Endothelial cell of umbilical vein (primary cell): ENCODE measurements around the gene HTR6. TPM values are rescaled to one million over a fixed set of nuclear protein-coding genes. Genes with fewer than 3 reads are reported as not detected.

ENCODE experiments used
- BruUV-seq: library from RNA; stranded (reverse); fragments of 400-500 nt; replicated peaks from 2 replicates; lab custom pipeline; 2021; lab: Mats Ljungman, UMichigan
- CTCF ChIA-PET: fragments of 300-600, 350-600 bp; sonication (Branson Sonifier 250); formaldehyde crosslinking; loops from one replicate; lab custom pipeline; 2021; ENCODE audit warnings: antibody characterized with exemption, inconsistent platforms; lab: Charles Lee
- POLR2A ChIA-PET: fragments of 300-600, 350-600 bp; sonication (Branson Sonifier 250); formaldehyde crosslinking; loops from one replicate; lab custom pipeline; 2021; ENCODE audit warnings: antibody characterized with exemption, inconsistent platforms; lab: Charles Lee
- DNase-seq: peaks from one replicate; pipeline ENCODE4 v3.0.0-alpha.2; 2011; ENCODE audit warnings: low read depth, low spot score
- FAIRE-seq: peaks from 2 replicates; lab custom pipeline; 2011; peaks lifted over from hg19 to GRCh38; lab: Jason Lieb, UNC
- H2AFZ ChIP-seq: 2 replicates; pipeline ENCODE4 v1.6.0; 2012; ENCODE audit warnings: low read depth, low read length, control low read depth, inconsistent platforms
- H3K27ac ChIP-seq: 2 replicates; pipeline ENCODE4 v1.5.1; 2011; ENCODE audit warnings: low read depth, mild to moderate bottlenecking, control low read depth, low read length, moderate library complexity; ENCODE audit not compliant: insufficient read depth
- H3K27me3 ChIP-seq, 2 experiments: 2 replicates each; pipeline versions ENCODE4 v1.6.0 to v1.6.1; 2011; ENCODE audit warnings: low read length in 2 of 2, mixed read lengths in 1 of 2; ENCODE audit not compliant: control insufficient read depth in 2 of 2, insufficient read depth in 2 of 2
- H3K36me3 ChIP-seq, 2 experiments: 2 replicates in 1 of 2; 3 replicates in 1 of 2; pipeline ENCODE4 v1.5.1; 2011; ENCODE audit warnings: low read length in 2 of 2, mild to moderate bottlenecking in 1 of 2, moderate library complexity in 1 of 2; ENCODE audit not compliant: control insufficient read depth in 2 of 2, insufficient read depth in 2 of 2; ENCODE audit errors: extremely low read depth in 1 of 2
- H3K4me1 ChIP-seq: 3 replicates; pipeline ENCODE4 v1.5.1; 2011; ENCODE audit warnings: mild to moderate bottlenecking, low read length; ENCODE audit not compliant: control insufficient read depth, insufficient read depth; ENCODE audit errors: extremely low read depth
- H3K4me2 ChIP-seq: 2 replicates; pipeline ENCODE4 v1.6.1; 2011; ENCODE audit warnings: low read length, control low read depth, mixed read lengths; ENCODE audit not compliant: insufficient read depth
- H3K4me3 ChIP-seq, 3 experiments: fragments of 200-600 bp in 1 of 3; sonication (generic), shearing (Covaris generic) in 1 of 3; replicated peaks in 1 of 3; 2 replicates each; pipeline ENCODE4 v1.5.1; 2011 to 2016; ENCODE audit warnings: control low read depth in 3 of 3, low read length in 3 of 3, mild to moderate bottlenecking in 2 of 3, inconsistent platforms in 1 of 3, low read depth in 1 of 3, moderate library complexity in 1 of 3; ENCODE audit not compliant: insufficient read depth in 1 of 3
- H3K79me2 ChIP-seq: 2 replicates; pipeline ENCODE4 v1.6.0; 2012; ENCODE audit warnings: low read length, inconsistent platforms; ENCODE audit not compliant: control insufficient read depth, insufficient read depth
- H3K9ac ChIP-seq: replicated peaks from 2 replicates; pipeline ENCODE3; 2011; ENCODE audit warnings: low read length, control low read depth; ENCODE audit not compliant: insufficient read depth; ENCODE audit errors: extremely low read depth
- H3K9me1 ChIP-seq: replicated peaks from 3 replicates; pipeline ENCODE4 v1.6.0; 2011; ENCODE audit warnings: mild to moderate bottlenecking, low read length; ENCODE audit not compliant: control insufficient read depth, insufficient read depth; ENCODE audit errors: extremely low read depth
- H3K9me3 ChIP-seq: replicated peaks from 2 replicates; pipeline ENCODE4 v1.5.1; 2012; ENCODE audit warnings: low read length, inconsistent platforms; ENCODE audit not compliant: control insufficient read depth, insufficient read depth
- H4K20me1 ChIP-seq: replicated peaks from 2 replicates; pipeline ENCODE3; 2011; ENCODE audit warnings: mild to moderate bottlenecking, low read length; ENCODE audit not compliant: control insufficient read depth, insufficient read depth; ENCODE audit errors: extremely low read depth
- CTCF ChIP-seq, 2 donors: IDR thresholded peaks; 1 replicate in 1 of 2; 2 replicates in 1 of 2; pipeline ENCODE4 v1.5.1; 2011; ENCODE audit warnings: low read length in 2 of 2, mild to moderate bottlenecking in 2 of 2, moderate library complexity in 2 of 2, control low read depth in 1 of 2, inconsistent platforms in 1 of 2, low read depth in 1 of 2; ENCODE audit not compliant: insufficient read depth in 1 of 2; ENCODE audit errors: extremely low read depth in 1 of 2
- EZH2 ChIP-seq: IDR thresholded peaks from 2 replicates; pipeline ENCODE4 v1.6.1; 2012; ENCODE audit warnings: borderline replicate concordance, low read depth, mild to moderate bottlenecking, moderate library complexity, low read length, inconsistent platforms; ENCODE audit not compliant: severe bottlenecking
- FOS ChIP-seq: IDR thresholded peaks from 2 replicates; pipeline ENCODE4 v1.6.1; 2011; ENCODE audit warnings: mild to moderate bottlenecking, low read length, moderate library complexity, borderline replicate concordance; ENCODE audit not compliant: insufficient read depth
- GATA2 ChIP-seq: IDR thresholded peaks from 2 replicates; pipeline ENCODE4 v1.7.0; 2011; ENCODE audit warnings: low read depth, mild to moderate bottlenecking, moderate library complexity, mixed read lengths, low read length; ENCODE audit not compliant: insufficient read length, insufficient read depth
- JUN ChIP-seq: IDR thresholded peaks from 2 replicates; pipeline ENCODE4 v1.6.1; 2011; ENCODE audit warnings: borderline replicate concordance, low read depth; ENCODE audit not compliant: insufficient read length, insufficient read depth
- MAX ChIP-seq: IDR thresholded peaks from 2 replicates; pipeline ENCODE4 v1.6.1; 2011; ENCODE audit not compliant: insufficient read depth, insufficient read length
- MYC ChIP-seq: IDR thresholded peaks from one replicate; pipeline ENCODE4 v1.6.1; 2011; ENCODE audit warnings: mild to moderate bottlenecking, low read depth, low read length
- POLR2A ChIP-seq: IDR thresholded peaks from 2 replicates; pipeline ENCODE4 v1.6.1; 2012; ENCODE audit warnings: low read depth, mild to moderate bottlenecking, control low read depth, low read length
- POLR2AphosphoS5 ChIP-seq: IDR thresholded peaks from 2 replicates; pipeline ENCODE4 v1.6.1; 2012; ENCODE audit warnings: low read depth, mild to moderate bottlenecking, control low read depth, low read length, moderate library complexity; ENCODE audit not compliant: insufficient read depth
- dilution Hi-C: fragments of 300-500 bp; cut with MboI; formaldehyde crosslinking; loops from one replicate; pipeline ENCODE4 v1.15.0; 2019; ENCODE audit warnings: low sequenced_read_pairs; ENCODE audit not compliant: extremely low pct_ligation_motif_present
- intact Hi-C: fragments of 100-400 bp; cut with micrococcal nuclease; formaldehyde crosslinking; loops from one replicate; pipeline ENCODE4 v1.10.0; 2022
- polyA plus RNA-seq, 4 experiments: library from polyadenylated mRNA; depleted of rRNA in 3 of 4; stranded (reverse) in 3 of 4; unstranded in 1 of 4; fragments of >200 nt; gene quantifications; 2 replicates each; pipeline versions ENCODE4 v1.2.1 to v1.2.3, GENCODE V29; 2011 to 2012; ENCODE audit warnings: missing spikeins in 1 of 4
- total RNA-seq: library from RNA; stranded (reverse); gene quantifications from 2 replicates; pipeline ENCODE4 v1.2.3, GENCODE V29; 2021

HTR6 gene
- total and polyA plus RNA-seq, 2 donors (not counting 3 experiments of a cell fraction or from before 2014, with no cell fraction given): not detected

- BruUV-seq: no TSS peak
- H2AFZ ChIP-seq: no peak overlapping the region
- H3K9me3 ChIP-seq: no peaks in the 10 kb centered on the region
- intact Hi-C loops (no loop called here), dilution Hi-C loops (no loop called here)
- H3K9me1 ChIP-seq: no peaks in the 10 kb centered on the region
- H3K9ac ChIP-seq: no peak overlapping the region
- H3K79me2 ChIP-seq: no peaks in the 10 kb centered on the region
- ChIA-PET POLR2A (no interaction called here), CTCF (interaction anchor here (0.7 to 1.9 kb wide), 3 partner anchors 9 to 24 kb away, joined by 4 to 14 read pairs (median 6); no protein-coding TSS in a partner anchor)
- no peaks in the 10 kb centered on the region for H4K20me1 ChIP-seq
- DNase-seq (no peak), FAIRE-seq (no peak)
- H3K4me3 ChIP-seq: no peak overlapping the region
- H3K4me2 ChIP-seq: no peak overlapping the region
- no peaks in the 10 kb centered on the region for H3K27me3 ChIP-seq
- H3K36me3 ChIP-seq: no peaks in the 10 kb centered on the region
- no peak overlapping the region for H3K27ac ChIP-seq
- TF ChIP-seq MAX: no peak
- TF ChIP-seq POLR2AphosphoS5: no peak
- no peak for TF ChIP-seq EZH2
- no peak for TF ChIP-seq GATA2
- no peak for TF ChIP-seq FOS
- no peak for TF ChIP-seq JUN
- TF ChIP-seq MYC: no peak
- no peak for TF ChIP-seq CTCF (IDR thresholded peaks at IDR 0.05; ENCODE audit: extremely low read depth in 1 of 2, insufficient read depth in 1 of 2, low read depth in 1 of 2, low read length in 2 of 2)
- no peak for TF ChIP-seq POLR2A
- H3K4me1 ChIP-seq: no peaks in the 10 kb centered on the region
Observed at GRCh38 chr1:19728413-19729145, 63.9 kb downstream of the HTR6 start.
